ENCODE data around the gene MRTO4.

GRCh38 chr1:19257178-19257914, 5.7 kb downstream of the MRTO4 start:
- TF ChIP-seq CREB1 (IDR thresholded peaks at IDR 0.05): no peak
- TF ChIP-seq CREB1 (CRISPR knock-in tag; IDR thresholded peaks at IDR 0.05): no peak
- TF ChIP-seq ZNF512 (CRISPR knock-in tag; IDR thresholded peaks at IDR 0.05): no peak
- TF ChIP-seq, protein P1, sequence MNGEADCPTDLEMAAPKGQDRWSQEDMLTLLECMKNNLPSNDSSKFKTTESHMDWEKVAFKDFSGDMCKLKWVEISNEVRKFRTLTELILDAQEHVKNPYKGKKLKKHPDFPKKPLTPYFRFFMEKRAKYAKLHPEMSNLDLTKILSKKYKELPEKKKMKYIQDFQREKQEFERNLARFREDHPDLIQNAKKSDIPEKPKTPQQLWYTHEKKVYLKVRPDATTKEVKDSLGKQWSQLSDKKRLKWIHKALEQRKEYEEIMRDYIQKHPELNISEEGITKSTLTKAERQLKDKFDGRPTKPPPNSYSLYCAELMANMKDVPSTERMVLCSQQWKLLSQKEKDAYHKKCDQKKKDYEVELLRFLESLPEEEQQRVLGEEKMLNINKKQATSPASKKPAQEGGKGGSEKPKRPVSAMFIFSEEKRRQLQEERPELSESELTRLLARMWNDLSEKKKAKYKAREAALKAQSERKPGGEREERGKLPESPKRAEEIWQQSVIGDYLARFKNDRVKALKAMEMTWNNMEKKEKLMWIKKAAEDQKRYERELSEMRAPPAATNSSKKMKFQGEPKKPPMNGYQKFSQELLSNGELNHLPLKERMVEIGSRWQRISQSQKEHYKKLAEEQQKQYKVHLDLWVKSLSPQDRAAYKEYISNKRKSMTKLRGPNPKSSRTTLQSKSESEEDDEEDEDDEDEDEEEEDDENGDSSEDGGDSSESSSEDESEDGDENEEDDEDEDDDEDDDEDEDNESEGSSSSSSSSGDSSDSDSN (CRISPR knock-in tag; IDR thresholded peaks at IDR 0.05): no peak
- TF ChIP-seq TBL1XR1 (IDR thresholded peaks at IDR 0.05; ENCODE audit: borderline replicate concordance, low read length, partially characterized antibody): no peak
- TF ChIP-seq, protein P2, sequence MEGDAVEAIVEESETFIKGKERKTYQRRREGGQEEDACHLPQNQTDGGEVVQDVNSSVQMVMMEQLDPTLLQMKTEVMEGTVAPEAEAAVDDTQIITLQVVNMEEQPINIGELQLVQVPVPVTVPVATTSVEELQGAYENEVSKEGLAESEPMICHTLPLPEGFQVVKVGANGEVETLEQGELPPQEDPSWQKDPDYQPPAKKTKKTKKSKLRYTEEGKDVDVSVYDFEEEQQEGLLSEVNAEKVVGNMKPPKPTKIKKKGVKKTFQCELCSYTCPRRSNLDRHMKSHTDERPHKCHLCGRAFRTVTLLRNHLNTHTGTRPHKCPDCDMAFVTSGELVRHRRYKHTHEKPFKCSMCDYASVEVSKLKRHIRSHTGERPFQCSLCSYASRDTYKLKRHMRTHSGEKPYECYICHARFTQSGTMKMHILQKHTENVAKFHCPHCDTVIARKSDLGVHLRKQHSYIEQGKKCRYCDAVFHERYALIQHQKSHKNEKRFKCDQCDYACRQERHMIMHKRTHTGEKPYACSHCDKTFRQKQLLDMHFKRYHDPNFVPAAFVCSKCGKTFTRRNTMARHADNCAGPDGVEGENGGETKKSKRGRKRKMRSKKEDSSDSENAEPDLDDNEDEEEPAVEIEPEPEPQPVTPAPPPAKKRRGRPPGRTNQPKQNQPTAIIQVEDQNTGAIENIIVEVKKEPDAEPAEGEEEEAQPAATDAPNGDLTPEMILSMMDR (CRISPR knock-in tag; IDR thresholded peaks at IDR 0.05): no peak
- no peak for TF ChIP-seq ZBTB25 (CRISPR knock-in tag; IDR thresholded peaks at IDR 0.05)
- no peak for TF ChIP-seq JUNB (CRISPR knock-in tag; IDR thresholded peaks at IDR 0.05; ENCODE audit: borderline replicate concordance)
- no peak for TF ChIP-seq SP1 (IDR thresholded peaks at IDR 0.05)
- no peak for TF ChIP-seq SP1 (CRISPR knock-in tag; IDR thresholded peaks at IDR 0.05)
- no peak for TF ChIP-seq MAX (IDR thresholded peaks at IDR 0.05)
